ENCODE measurements around the gene KLHL10.
"Not testable (repeated sequence)": the region's sequence is repeated elsewhere in the genome, so short reads cannot be mapped to it uniquely, and the experiment has no call there.

KLHL10 gene

GRCh38 chr17:41851382-41851781, 13.8 kb downstream of the KLHL10 start:
- not testable (repeated sequence) for DNase-seq (ENCODE audit: low read depth)

DNA sequence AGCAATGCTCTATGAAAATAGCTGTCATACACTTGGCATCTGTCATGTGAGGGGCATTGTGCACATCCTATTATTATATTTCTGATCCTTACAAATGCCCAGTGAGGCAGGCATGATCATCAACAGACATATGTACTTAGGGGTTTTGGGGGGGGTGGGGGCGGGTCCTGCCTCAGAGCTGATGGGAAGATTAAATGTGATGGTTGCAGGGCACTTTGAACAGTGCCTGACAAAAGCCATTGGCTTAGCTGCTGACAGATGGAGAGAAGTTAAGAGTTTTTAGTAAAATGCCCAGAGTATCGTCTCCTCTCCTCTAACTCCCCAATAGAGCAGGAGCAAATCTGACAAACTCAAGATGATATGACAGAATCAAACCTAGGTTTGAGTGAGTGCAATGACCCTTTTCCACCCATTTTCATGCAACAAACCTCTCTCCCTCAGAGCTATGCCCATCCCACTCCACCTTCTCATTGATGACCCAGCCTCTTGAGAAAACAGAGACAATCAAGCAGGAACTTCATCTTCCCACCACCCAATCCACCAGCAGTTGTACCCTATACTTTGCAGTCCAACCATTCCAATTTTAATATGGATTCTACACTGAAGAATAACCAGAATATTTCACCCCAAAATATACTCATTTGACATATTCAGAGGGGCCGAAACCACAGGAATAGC, 22.8 kb downstream of the KLHL10 start:
- DNase-seq (ENCODE audit: low read depth), result no peak

DNA sequence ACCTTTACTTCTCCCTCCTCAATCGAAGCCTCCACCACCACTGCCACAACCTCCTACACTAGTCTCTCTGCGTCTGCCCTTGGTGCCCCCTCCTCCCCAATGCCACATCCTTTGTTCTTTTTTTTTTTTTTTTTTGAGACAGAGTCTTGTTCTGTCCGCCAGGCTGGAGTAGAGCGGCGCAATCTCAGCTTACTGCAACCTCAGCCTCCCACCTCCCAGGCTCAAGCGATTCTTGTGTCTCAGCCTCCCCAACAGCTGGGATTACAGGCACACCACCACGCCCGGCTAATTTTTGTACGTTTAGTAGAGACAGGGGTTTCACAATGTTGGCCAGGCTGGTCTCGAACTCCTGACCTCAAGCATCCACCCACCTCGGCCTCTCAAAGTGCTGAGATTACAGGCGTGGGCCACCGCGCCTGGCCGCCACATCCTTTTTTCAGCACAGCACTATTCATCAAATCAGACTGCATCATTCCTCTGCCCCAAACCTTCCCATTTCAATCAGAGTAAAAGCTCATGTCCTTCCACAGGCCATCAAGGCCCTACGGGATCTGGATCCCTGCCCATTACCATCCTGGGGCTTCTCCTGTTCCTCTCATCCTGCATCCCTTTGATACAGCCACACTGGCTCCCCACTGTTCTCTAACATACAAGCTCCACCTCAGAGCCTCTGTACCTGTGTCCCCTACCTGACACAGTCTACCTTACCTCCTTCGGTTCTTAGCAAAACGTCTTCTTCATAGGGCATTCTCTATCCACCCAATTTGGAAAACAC, 25.6 kb downstream of the KLHL10 start:
- DNase-seq (ENCODE audit: low read depth), result peak; percentile 29

- no peak for DNase-seq (ENCODE audit: low read depth)
Observed at GRCh38 chr17:41864498-41864835, 26.8 kb downstream of the KLHL10 start.

- peak; percentile 87 for DNase-seq (ENCODE audit: low read depth)
Observed at GRCh38 chr17:41864836-41865595, 27.4 kb downstream of the KLHL10 start, which contains the start of gene KLHL11. Gene KLHL11, minus strand, starts transcription at chr17:41865423. Its CDS starts 53 bp downstream, at chr17:41865370.

DNA sequence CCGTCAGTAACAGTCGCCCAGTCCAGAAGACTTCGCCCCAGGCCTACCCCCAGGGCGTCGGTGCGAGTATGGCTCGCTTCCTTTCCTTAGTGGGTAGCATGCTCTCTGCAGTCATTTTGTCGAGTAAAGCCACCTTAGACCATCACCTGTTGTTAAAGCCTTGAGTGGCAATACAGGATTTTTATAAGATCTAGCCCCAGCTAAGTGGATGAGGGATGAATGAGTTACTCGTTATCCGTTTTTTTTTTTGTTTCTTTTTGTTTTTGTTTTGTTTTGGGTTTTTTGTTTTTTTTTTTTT, 27.9 kb downstream of the KLHL10 start:
- DNase-seq (ENCODE audit: low read depth), result no peak

GRCh38 chr17:41868568-41868967, 30.9 kb downstream of the KLHL10 start:
- DNase-seq (ENCODE audit: low read depth), result no peak

GRCh38 chr17:41869426-41869825, 31.8 kb downstream of the KLHL10 start:
- DNase-seq (ENCODE audit: low read depth), result no peak

- no peak for DNase-seq (ENCODE audit: low read depth)
Observed at GRCh38 chr17:41870097-41870496, 32.5 kb downstream of the KLHL10 start.

- DNase-seq (ENCODE audit: low read depth), result no peak
Observed at GRCh38 chr17:41870627-41871026, 33.0 kb downstream of the KLHL10 start.

DNA sequence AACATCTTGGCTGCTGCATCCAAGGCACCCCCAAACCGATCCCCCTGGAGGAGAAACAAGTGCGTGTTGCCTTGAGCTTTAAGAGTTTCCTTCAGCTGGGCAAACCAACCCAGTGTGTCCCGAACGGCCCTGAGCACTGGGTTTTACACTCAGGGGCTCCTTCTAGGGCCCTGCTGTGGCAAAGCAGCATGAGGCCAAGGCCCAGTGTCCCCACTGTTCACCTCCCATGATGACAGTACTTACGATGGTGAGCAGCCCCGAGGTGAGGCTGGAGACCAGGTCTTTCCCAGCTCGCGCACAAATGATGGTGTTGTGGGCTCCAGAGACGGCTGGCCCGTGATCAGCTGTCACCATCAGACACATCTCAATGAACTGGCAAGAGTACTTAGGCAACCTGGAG, 34.2 kb downstream of the KLHL10 start:
- no peak for DNase-seq (ENCODE audit: low read depth)

GRCh38 chr17:41873559-41874292, 36.1 kb downstream of the KLHL10 start:
- no peak for DNase-seq (ENCODE audit: low read depth)

DNA sequence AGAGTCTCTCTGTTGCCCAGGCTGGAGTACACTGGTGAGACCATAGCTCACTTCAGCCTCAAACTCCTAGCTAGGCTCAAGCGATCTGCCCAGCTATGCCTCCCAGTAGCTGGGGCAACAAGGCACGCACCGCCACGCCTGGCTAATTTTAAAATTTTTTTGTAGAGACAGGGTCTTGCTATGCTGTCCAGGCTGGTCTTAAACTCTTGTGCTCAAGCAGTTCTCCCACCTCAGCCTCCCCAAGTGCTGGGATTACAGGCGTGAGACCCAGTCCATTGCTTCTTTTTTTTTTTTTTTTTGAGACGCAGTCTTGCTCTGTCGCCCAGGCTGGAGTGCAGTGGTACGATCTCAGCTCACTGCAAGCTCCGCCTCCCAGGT, 36.7 kb downstream of the KLHL10 start:
- not testable (repeated sequence) for DNase-seq (ENCODE audit: low read depth)

DNA sequence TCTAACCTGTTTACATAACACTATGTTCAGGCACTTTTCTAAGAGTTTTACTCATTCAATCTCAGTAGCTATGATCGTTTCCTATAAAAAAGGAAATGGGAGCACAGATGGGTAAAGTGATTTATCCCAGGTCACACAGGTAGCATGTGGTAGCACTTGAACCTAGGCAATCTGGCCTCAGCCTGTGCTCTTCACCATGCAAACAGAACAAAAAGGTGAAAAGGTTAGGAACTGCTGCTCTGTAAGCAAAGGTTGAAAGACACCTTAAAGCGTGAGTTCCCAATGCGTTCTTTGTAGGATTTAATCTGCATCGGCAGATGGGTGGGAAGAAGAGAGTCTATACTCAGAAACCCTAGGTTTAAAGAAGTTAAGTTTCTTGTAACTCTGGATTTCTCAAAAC, 42.5 kb downstream of the KLHL10 start:
- no peak for DNase-seq (ENCODE audit: low read depth)

GRCh38 chr17:41882756-41883155, 45.1 kb downstream of the KLHL10 start:
- no peak for DNase-seq (ENCODE audit: low read depth)

GRCh38 chr17:41885733-41886132, 48.1 kb downstream of the KLHL10 start:
- no peak for DNase-seq (ENCODE audit: low read depth)

- DNase-seq (ENCODE audit: low read depth), result no peak
Observed at GRCh38 chr17:41888332-41888965, 50.8 kb downstream of the KLHL10 start.

GRCh38 chr17:41891135-41892020, 53.8 kb downstream of the KLHL10 start:
- DNase-seq (ENCODE audit: low read depth), result no peak

DNA sequence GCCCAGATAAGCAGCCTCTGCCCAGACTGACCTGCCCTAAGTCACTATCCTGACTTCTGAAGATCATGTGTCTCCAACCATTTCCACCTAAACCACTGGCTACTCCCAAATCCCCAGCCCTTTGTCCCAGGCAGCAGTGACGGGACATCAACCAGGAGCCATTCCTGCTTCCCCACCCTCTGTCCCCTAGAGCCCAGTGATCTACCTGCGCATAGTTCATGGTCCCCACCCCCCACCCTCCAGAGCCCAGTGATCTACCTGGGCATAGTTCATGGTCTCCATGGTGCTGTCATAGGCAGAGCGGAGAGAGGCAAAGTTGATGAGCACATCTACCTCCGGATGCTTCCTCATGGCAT, 54.4 kb downstream of the KLHL10 start:
- DNase-seq (ENCODE audit: low read depth), result no peak

DNA sequence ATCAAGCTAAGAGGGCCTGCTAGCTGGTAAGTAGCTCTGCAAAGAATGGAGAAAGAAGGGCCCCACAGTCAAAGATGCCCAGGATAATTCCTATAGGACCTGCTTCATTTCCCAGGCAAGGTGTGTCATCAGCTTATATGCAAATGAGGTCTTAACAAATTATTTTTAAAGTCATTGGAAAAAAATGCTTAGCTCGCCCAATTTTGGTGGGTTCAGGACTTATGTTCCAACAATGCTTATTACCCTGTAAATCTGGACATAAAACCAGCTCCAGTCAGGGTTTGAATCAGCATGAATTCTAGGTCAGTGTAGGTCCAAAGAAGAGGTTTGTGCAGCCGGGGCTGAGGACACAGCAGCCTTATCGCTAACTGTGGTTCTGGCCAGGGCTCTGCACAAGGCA, 55.8 kb downstream of the KLHL10 start:
- DNase-seq (ENCODE audit: low read depth), result no peak

DNA sequence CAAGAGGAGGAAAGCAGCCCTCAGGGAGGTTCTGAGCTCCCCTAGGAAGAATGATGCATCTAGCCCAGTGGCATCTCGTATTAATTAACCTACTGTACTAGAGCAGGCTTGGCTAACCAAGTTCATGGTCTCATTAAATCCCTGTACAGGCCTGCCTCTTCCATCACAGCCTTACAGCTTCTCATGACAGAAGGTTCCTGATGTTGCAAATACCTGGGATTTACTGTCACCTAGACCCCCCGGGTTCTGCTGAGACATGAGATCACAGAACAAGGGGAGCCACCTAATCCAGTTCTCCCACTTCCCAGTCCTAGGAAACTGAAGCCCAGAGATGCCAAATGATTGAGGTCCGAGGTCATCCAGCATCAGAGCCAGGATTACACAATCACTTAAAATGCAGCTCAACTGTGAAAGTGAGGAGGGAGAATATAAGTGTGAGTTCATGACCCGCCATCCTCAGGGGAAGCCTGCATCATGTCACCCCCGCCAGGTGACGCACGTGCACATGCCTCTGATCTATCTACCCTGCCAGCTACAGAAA, 57.2 kb downstream of the KLHL10 start:
- no peak for DNase-seq (ENCODE audit: low read depth)
